ENCODE results near the gene ARHGAP22. TPM values are rescaled to one million over a fixed set of nuclear protein-coding genes. Genes with fewer than 3 reads are reported as not detected.
A peak's percentile ranks its signal among the peaks of the same experiment; 100 is the strongest.

Gene ARHGAP22
- total and polyA plus RNA-seq, 2 of the 4 experiments (the other 2 are of a cell fraction), result 28.3 to 30.2 TPM

DNA sequence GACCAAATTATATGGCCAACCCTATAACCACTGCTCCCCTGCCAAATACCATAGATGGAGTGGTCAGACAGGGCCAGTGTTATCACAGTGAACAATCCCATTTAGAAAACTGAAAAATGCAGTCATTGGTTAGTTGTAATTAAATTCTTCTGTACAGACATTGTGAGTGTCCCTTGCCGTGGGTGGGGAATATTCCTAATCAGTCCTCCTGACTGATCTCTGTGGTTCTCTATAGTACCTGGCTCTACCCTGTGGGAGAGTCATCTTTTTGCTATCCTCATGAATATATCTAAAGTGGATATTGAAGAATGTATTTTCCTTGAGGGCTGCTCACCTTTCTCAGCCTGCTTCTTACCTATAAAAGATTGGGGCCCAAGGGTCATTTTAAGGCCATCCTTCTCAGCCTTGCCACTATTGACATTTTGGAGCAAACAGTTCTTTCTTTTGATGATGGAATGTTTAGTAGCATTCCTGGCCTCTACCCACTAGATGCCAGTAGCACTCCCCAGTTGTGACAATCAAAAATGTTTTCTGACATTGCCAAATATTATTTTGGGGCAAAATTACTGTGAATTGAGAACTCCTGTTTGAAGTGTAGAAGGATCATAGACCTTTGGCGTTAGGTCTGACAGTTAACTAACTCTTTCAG, 188.2 kb downstream of the ARHGAP22 start:
- dilution Hi-C loops (cut with HindIII; ENCODE audit: low sequenced_read_pairs, unreplicated experiment), result no loop called here
- Histone ChIP-seq H2AK9ac (replicated peaks; ENCODE audit: low read depth, low read length, poor library complexity) (no peak overlapping the region), H4K8ac (ENCODE audit: low read depth in 2 of 2, low read length in 2 of 2) (no peak overlapping the region), H3K4ac (ENCODE audit: low read depth, low read length) (no peak overlapping the region), H4K5ac (ENCODE audit: low read depth, low read length) (no peak overlapping the region), H3K14ac (replicated peaks; ENCODE audit: low read depth, low read length) (no peak overlapping the region), H3K27me3 (ENCODE audit: control insufficient read depth, insufficient read depth, low read length) (no peaks in the 10 kb centered on the region), H3K27ac (ENCODE audit: insufficient read depth, low read length) (no peak overlapping the region), H3K9me1 (ENCODE audit: insufficient read depth, low read length) (peaks cover 11% of the 10 kb centered on the region; the same call in 1 of the 2 replicates), H2BK20ac (ENCODE audit: low read depth, low read length) (no peak overlapping the region), H3K9me3 (ENCODE audit: control insufficient read depth, insufficient read depth, low read length) (peaks cover 8% of the 10 kb centered on the region), H4K20me1 (ENCODE audit: insufficient read depth, low read length) (no peaks in the 10 kb centered on the region; the same call in 1 of the 2 replicates), H3K23ac (ENCODE audit: low read depth, low read length) (no peak overlapping the region), H3K79me1 (ENCODE audit: low read depth in 1 of 2, low read length in 2 of 2) (peaks cover 21 to 36% of the 10 kb centered on the region in 2 experiments), H2BK120ac (ENCODE audit: low read depth, low read length) (no peak overlapping the region), H3K18ac (ENCODE audit: low read depth, low read length) (no peak overlapping the region), H3K4me2 (ENCODE audit: low read depth, low read length) (no peak overlapping the region), H3K36me3 (ENCODE audit: control insufficient read depth, insufficient read depth, low read length) (peaks cover 6% of the 10 kb centered on the region), H3K9ac (ENCODE audit: low read depth, low read length) (no peak overlapping the region), H2AFZ (replicated peaks; ENCODE audit: low read length, poor library complexity) (no peak overlapping the region), H3K4me3 (ENCODE audit: insufficient read depth, low read depth, low read length) (no peak overlapping the region), H2AK5ac (ENCODE audit: low read depth, low read length) (no peak overlapping the region), H3K56ac (ENCODE audit: extremely low read depth, insufficient read depth, low read length) (no peak overlapping the region), H3K4me1 (ENCODE audit: control insufficient read depth, insufficient read depth, low read length) (peaks cover 9% of the 10 kb centered on the region), H4K91ac (ENCODE audit: insufficient read depth, low read depth, low read length) (no peak overlapping the region), H2BK15ac (ENCODE audit: low read depth, low read length) (peak overlapping the region; percentile 38; the same call in 1 of the 3 replicates), H2BK5ac (ENCODE audit: low read depth, low read length, poor library complexity, severe bottlenecking) (no peak overlapping the region)
- POLR2A ChIA-PET (ENCODE audit: unreplicated experiment), result no interaction called here
- TF ChIP-seq RCOR1 (IDR thresholded peaks at IDR 0.05; ENCODE audit: insufficient replicate concordance, low read length) (no peak), CEBPB (IDR thresholded peaks at IDR 0.05; ENCODE audit: low read depth, low read length) (no peak), RAD21 (IDR thresholded peaks at IDR 0.05; ENCODE audit: low read length) (no peak), MAZ (IDR thresholded peaks at IDR 0.05; ENCODE audit: borderline replicate concordance, low read depth, low read length) (no peak), RFX5 (IDR thresholded peaks at IDR 0.05; ENCODE audit: low read depth, low read length) (no peak), CHD1 (IDR thresholded peaks at IDR 0.05; ENCODE audit: low read depth, low read length) (no peak), BHLHE40 (IDR thresholded peaks at IDR 0.05; ENCODE audit: low read depth, low read length) (no peak), FOS (IDR thresholded peaks at IDR 0.05; ENCODE audit: low read depth, low read length) (no peak), NFE2L2 (IDR thresholded peaks at IDR 0.05; ENCODE audit: low read depth, low read length) (no peak), SMC3 (IDR thresholded peaks at IDR 0.05; ENCODE audit: low read depth, low read length) (no peak), MXI1 (IDR thresholded peaks at IDR 0.05; ENCODE audit: borderline replicate concordance, low read depth, low read length) (no peak), MAFK (IDR thresholded peaks at IDR 0.05; ENCODE audit: low read depth, low read length) (no peak)
- TF ChIP-seq, protein P1, sequence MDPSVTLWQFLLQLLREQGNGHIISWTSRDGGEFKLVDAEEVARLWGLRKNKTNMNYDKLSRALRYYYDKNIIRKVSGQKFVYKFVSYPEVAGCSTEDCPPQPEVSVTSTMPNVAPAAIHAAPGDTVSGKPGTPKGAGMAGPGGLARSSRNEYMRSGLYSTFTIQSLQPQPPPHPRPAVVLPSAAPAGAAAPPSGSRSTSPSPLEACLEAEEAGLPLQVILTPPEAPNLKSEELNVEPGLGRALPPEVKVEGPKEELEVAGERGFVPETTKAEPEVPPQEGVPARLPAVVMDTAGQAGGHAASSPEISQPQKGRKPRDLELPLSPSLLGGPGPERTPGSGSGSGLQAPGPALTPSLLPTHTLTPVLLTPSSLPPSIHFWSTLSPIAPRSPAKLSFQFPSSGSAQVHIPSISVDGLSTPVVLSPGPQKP (IDR thresholded peaks at IDR 0.05; ENCODE audit: borderline replicate concordance, low read depth, low read length), result no peak
- TF ChIP-seq, protein P2, sequence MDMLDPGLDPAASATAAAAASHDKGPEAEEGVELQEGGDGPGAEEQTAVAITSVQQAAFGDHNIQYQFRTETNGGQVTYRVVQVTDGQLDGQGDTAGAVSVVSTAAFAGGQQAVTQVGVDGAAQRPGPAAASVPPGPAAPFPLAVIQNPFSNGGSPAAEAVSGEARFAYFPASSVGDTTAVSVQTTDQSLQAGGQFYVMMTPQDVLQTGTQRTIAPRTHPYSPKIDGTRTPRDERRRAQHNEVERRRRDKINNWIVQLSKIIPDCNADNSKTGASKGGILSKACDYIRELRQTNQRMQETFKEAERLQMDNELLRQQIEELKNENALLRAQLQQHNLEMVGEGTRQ (IDR thresholded peaks at IDR 0.05; ENCODE audit: low read depth, low read length), result no peak
- TF ChIP-seq, protein P3, sequence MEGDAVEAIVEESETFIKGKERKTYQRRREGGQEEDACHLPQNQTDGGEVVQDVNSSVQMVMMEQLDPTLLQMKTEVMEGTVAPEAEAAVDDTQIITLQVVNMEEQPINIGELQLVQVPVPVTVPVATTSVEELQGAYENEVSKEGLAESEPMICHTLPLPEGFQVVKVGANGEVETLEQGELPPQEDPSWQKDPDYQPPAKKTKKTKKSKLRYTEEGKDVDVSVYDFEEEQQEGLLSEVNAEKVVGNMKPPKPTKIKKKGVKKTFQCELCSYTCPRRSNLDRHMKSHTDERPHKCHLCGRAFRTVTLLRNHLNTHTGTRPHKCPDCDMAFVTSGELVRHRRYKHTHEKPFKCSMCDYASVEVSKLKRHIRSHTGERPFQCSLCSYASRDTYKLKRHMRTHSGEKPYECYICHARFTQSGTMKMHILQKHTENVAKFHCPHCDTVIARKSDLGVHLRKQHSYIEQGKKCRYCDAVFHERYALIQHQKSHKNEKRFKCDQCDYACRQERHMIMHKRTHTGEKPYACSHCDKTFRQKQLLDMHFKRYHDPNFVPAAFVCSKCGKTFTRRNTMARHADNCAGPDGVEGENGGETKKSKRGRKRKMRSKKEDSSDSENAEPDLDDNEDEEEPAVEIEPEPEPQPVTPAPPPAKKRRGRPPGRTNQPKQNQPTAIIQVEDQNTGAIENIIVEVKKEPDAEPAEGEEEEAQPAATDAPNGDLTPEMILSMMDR (conservative IDR thresholded peaks at IDR 0.05; ENCODE audit: low read depth, low read length), result no peak
- in situ Hi-C loops (cut with MboI; ENCODE audit: low sequenced_read_pairs), result no loop called here
- no peak for ATAC-seq (ENCODE audit: low read depth)
- intact Hi-C loops (cut with micrococcal nuclease), result no loop called here
- no peak for DNase-seq
- CTCF ChIA-PET, result no interaction called here
- no TSS peak for BruUV-seq (replicated peaks)
- WGBS, 2 experiments (ENCODE audit: extremely low coverage in 2 of 2, insufficient read length in 1 of 2), result no CpG with 5 or more reads among the region's 2 CpGs

All from IMR-90 (cell line).